Upper lobe of left lung (tissue), 4 donors: ENCODE data around the gene SV2C.

Experiments used
- CTCF ChIP-seq, 6 experiments: fragments of 450-650 bp in 4 of 6; fragments of 200-600 bp in 2 of 6; sonication (generic) in 2 of 6; IDR thresholded peaks; one replicate each; pipeline ENCODE4 v1.5.1; 2016 to 2019; ENCODE audit warnings: antibody characterized with exemption in 6 of 6
- EP300 ChIP-seq, 4 donors: sonication (generic); formaldehyde crosslinking; IDR thresholded peaks; one replicate each; pipeline ENCODE4 v1.5.1; 2017; ENCODE audit warnings: antibody characterized with exemption in 4 of 4, control low read depth in 2 of 4

GRCh38 chr5:76216748-76217147, 133.6 kb downstream of the SV2C start:
- TF ChIP-seq CTCF (IDR thresholded peaks at IDR 0.05) (no peak), EP300 (IDR thresholded peaks at IDR 0.05) (no peak)
